Middle frontal gyrus (tissue), 1 donor: ENCODE results near the gene DLGAP4.

Experiments used
- DNase-seq: peaks from one replicate; pipeline ENCODE4 v3.0.0-alpha.2; 2015; ENCODE audit warnings: low spot score; ENCODE audit errors: extremely low spot score

Gene DLGAP4

GRCh38 chr20:36349384-36350170, 43.4 kb downstream of the DLGAP4 start:
- DNase-seq = no peak

GRCh38 chr20:36350439-36350838, 44.3 kb downstream of the DLGAP4 start:
- no peak for DNase-seq

GRCh38 chr20:36351937-36352336, 45.8 kb downstream of the DLGAP4 start:
- no peak for DNase-seq

- DNase-seq = no peak
Measured at GRCh38 chr20:36352843-36353553, 46.9 kb downstream of the DLGAP4 start.

GRCh38 chr20:36353740-36354139, 47.6 kb downstream of the DLGAP4 start:
- DNase-seq = no peak

GRCh38 chr20:36355469-36356171, 49.5 kb downstream of the DLGAP4 start:
- no peak for DNase-seq

- no peak for DNase-seq
Measured at GRCh38 chr20:36359668-36360406, 53.7 kb downstream of the DLGAP4 start.

- DNase-seq = no peak
Measured at GRCh38 chr20:36360429-36360828, 54.3 kb downstream of the DLGAP4 start.

GRCh38 chr20:36361406-36361805, 55.3 kb downstream of the DLGAP4 start:
- DNase-seq = no peak

- no peak for DNase-seq
Measured at GRCh38 chr20:36362261-36362660, 56.1 kb downstream of the DLGAP4 start.

GRCh38 chr20:36362978-36363713, 57.0 kb downstream of the DLGAP4 start:
- no peak for DNase-seq

- no peak for DNase-seq
Measured at GRCh38 chr20:36364506-36364905, 58.4 kb downstream of the DLGAP4 start.

- no peak for DNase-seq
Measured at GRCh38 chr20:36366623-36367369, 60.7 kb downstream of the DLGAP4 start.

- DNase-seq = no peak
Measured at GRCh38 chr20:36367370-36367745, 61.2 kb downstream of the DLGAP4 start.

GRCh38 chr20:36367907-36368799, 62.0 kb downstream of the DLGAP4 start:
- DNase-seq = no peak

- peak; percentile 13 for DNase-seq
Measured at GRCh38 chr20:36368869-36369268, 62.7 kb downstream of the DLGAP4 start.

GRCh38 chr20:36369739-36370138, 63.6 kb downstream of the DLGAP4 start:
- DNase-seq = no peak

- DNase-seq = no peak
Measured at GRCh38 chr20:36370991-36371790, 65.1 kb downstream of the DLGAP4 start.
